Hematopoietic multipotent progenitor cell treated with erythropoietin and hydrocortisone succinate and interleukin-3 and kit ligand, for 6 days (in vitro differentiated cells): ENCODE data around the gene SERPINA6.
"Not testable (repeated sequence)": the region's sequence is repeated elsewhere in the genome, so short reads cannot be mapped to it uniquely, and the experiment has no call there.

Source experiments
- DNase-seq: peaks from one replicate; pipeline ENCODE4 v3.0.0-alpha.2; 2015

The SERPINA6 gene

DNA sequence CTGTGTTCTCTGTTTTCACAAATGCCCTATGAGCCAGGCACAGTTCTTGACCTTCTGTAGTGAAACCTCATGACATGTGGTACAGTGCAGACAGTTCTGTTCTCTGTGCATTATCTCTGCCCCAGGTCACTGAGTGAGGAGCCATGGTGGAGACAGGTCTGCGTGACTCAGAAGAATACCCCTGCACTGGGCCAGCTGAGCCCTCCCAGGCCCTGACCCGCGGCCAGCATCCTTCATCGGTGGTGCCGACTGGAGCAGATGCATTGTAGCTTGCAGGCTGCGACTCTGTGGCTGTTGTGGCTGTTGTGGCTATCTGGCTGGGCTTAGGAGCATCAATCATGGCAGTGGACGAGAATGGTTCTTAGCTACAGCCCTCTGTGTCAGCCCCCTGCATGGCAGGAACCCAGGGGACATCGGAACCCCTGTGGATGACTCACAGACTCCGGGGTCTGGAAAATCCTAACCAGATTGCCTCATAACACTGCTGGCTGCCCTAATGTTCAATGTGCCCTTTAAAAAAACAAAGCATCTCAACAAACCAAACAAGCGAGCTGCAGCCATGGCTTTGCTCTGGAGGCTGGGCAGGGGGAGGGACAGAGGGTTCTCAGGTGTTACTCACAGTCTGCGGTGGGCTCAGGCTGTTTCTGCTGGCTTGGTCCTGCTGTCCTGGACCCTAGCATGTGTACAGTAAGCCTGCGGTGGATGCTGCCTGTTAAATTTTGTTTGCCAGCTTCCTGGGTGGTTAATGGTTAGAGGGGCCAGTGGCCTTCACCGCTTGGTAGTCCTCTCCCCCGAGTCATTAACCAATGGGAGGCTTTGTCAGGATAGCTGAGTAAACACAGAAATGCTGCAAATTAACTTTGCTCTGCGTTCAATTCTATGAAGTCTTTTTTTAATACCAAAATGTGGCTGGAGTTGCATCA lies at the start of gene SERPINA6:
TSS of gene SERPINA6 (minus strand) at position 689 of the 923 bp plus-strand sequence. CDS start 8,688 bp downstream, outside the sequence.
- no peak for DNase-seq

GRCh38 chr14:94372021-94372605 lies 49.0 kb upstream of the SERPINA6 start:
- no peak for DNase-seq

DNA sequence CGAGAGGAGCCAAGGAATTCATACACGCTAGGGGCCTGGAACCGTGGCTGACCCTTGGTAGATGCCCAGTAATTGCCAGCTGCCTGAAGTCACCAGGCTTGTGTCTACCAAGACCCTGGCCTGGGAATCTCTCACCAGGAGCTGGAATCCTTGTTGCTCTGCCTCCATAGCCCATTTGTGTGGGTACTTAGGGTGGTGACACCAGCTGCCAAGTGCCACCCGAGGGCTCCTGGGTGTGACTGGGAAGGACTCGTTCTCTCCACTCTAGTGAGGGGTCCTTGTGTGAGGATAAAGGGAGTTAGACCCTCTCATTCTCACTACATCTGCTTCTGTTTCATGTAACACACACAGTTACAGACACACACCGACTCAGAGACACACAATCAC lies 47.4 kb upstream of the SERPINA6 start:
- no peak for DNase-seq

GRCh38 chr14:94369766-94370523 lies 46.8 kb upstream of the SERPINA6 start:
- DNase-seq: not testable (repeated sequence)

DNA sequence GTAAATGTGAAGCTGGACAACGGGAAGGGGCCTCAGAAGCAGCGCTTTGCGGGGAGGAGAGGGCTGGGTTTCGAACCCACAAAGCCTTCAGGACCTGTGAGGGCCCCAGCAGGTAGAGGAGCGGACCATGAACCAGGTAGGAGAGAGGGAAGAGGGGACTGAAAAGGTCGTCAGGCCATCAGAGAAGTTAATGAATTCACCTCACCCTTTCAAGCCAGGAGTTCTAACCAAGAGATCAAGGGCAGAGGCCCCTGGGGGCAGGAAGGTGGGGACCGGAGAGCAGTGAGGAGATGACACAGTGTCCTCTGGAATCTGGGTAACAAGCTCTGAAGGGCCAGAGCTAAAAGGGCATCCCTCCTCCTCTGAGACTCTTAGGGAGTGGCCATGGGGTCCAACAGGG lies 45.8 kb upstream of the SERPINA6 start:
- DNase-seq: no peak

GRCh38 chr14:94368243-94368590 lies 45.1 kb upstream of the SERPINA6 start:
- no peak for DNase-seq

DNA sequence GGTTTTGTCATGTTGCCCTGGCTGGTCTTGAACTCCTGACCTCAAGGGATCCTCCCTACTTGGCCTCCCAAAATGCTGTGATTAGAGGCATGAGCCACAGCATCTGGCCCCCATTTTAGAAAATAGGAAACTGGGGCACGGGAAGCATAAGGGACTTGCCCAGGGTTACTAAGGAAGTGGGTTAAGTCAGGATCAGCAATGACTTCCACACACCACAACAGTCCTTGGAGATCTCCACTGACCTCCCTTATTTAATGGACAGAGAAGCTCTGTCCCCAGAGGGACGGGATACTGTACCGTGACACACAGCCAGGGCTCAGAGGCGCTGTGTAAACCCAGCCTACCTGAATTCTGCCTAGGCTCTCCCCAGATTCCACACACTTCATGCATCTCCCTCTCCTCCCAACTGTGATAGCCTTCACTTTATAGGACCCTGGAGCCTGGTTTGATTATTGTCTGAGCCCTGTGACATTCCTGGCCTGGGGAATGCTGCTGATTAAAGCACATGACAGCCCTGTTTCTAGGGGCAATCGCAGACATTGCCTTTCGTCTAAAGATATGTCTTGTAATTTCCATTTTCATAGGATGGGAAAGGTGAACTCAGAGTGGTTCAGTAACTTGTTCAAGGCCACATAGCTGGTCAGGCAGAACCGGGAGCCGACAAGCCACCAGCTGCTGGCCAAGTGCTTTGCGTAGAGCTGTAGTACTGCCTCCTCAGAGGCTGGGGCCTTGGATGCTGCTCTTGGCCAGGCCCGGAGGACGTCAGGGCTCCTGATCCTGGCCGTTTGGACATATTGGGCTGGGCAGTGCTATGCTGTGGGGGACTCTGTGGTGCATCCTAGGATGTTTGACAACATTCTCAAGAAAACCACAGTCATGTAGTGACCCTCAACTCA lies 44.5 kb upstream of the SERPINA6 start:
- DNase-seq: no peak

GRCh38 chr14:94366146-94366915 lies 43.2 kb upstream of the SERPINA6 start, which contains the start of gene SERPINA2:
SERPINA2 (minus strand) TSS chr14:94366698.
- no peak for DNase-seq

GRCh38 chr14:94365624-94366023 lies 42.5 kb upstream of the SERPINA6 start:
- no peak for DNase-seq

DNA sequence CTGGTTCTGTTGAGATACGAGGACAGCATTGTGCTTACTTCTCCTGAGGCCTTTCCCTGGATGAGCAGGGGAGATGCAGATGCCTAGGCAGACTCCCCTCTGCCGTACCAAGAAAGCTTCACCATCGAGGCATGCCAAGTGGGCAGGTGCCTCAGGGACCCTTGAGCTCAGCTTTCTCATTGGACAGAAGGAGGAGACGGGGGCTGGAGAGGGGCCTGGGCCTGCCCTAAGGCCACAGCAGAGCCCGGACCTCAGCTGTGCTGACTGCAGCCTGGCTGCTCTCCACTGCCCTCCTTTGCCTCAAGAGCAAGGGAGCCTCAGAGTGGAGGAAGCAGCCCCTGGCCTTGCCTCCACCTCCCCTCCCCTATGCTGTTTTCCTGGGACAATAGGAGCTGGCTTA lies 41.8 kb upstream of the SERPINA6 start:
- DNase-seq: no peak

GRCh38 chr14:94364037-94364436 lies 40.9 kb upstream of the SERPINA6 start:
- DNase-seq: no peak

- DNase-seq: no peak
Measured at GRCh38 chr14:94363151-94363624, 40.1 kb upstream of the SERPINA6 start.

GRCh38 chr14:94362614-94363133 lies 39.5 kb upstream of the SERPINA6 start:
- no peak for DNase-seq

DNA sequence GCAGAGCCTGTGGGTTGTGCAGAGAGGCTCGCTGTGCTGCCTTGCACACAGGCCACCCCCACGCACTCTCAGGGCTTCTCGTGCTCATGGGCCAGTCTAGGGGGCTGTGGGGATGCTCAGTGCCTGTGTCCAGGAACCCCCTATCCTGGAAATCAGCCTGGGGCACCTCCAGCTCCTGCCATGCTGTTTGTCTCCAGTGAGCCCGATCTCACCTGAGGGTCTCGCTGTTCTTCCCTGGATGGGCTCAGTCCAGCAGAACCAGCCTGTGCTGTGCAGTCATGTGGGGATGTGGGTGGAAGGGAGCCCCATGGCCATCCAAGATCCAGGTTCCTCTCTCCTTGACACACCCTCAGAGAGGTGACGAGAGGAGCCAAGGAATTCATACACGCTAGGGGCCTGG lies 38.5 kb upstream of the SERPINA6 start:
- no peak for DNase-seq

DNA sequence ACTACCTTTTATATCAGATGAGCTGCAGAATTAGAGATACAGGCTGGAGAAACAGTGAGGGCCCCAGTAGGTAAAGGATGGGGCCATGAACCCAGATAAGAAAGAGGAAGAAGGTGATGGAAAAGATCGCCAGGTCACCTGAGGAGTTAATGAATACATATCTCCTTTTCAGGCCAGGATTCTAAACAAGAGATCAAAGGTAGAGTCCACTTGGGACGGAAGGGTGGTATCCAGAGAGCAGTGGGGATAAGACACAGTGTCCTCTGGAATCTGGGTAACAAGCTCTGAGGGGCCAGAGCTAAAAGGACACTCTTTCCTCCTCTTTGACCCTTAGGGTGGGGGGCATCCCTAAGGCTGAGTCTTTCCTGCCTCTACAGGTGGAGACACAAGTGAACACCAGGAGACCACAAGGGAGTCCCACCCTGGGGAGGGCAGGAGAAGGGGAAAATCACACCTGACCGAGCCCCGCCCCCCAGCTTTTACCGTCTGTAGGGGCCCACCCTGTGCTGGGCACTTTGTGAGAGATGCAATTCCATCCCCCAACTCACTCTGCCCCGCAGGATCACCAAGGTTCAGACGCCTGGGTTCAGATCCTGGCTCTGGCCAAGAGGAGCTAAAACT lies 37.9 kb upstream of the SERPINA6 start:
- DNase-seq: no peak

DNA sequence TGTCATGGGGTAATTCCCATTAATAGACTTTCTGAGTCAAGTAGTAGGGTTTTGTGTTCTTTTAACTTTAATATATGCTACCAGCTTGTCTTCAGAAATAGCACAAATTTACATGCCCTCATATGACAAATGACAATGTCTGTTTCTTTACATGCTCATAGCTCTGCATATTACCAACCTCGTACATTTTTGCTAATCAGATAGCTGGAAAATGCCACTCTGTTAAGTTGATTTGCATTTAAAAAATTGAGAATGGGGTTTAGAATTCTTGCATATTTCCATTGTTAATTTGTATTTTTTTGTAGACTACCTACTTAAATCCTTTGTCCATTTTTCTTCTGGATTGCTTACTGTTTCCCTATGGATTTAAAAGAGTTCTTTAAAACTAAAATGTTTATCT lies 34.0 kb upstream of the SERPINA6 start:
- DNase-seq: no peak

DNA sequence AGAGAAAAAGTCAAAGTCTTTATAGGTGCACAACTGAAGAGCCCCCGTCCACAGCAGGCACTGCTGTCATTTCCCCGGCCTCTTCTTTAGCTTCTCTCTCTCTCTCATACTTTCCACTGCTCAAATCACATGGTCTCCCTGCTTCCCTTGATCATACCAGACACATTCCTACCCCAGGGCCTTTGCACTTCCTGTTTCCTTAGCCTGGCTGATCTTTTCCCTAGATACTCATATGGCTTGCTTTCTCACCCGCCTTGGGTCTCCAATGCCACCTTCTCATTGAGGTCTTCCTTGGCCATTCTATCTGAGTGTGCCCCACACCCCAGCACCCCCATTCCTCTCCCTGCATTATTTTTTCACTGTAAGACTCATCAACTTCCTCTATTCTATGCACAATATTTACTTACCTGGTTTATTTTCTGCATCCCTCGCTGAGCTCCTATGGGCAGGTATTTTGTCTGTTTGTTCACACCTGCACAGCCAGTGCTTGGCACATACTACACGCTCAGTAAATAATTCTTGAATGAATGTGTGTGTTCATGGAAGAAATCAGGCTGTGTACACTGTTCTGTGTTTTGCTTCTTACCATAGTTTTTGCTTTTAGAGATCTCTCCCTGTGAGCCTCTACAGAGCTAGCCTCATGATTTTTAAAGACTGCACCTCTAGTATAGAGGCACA lies 33.4 kb upstream of the SERPINA6 start:
- no peak for DNase-seq

- peak; percentile 15 for DNase-seq
Measured at GRCh38 chr14:94355191-94355794, 32.2 kb upstream of the SERPINA6 start.

- DNase-seq: no peak
Measured at GRCh38 chr14:94354638-94355185, 31.6 kb upstream of the SERPINA6 start.
